DMS153 treated with DMSO at 0.1 percent for 48 hours (cell line): ENCODE data around the gene TMEM39B.
"Not testable (repeated sequence)": the region's sequence is repeated elsewhere in the genome, so short reads cannot be mapped to it uniquely, and the experiment has no call there.

ENCODE experiments used
- DNase-seq: peaks from one replicate; lab custom pipeline; 2025; ENCODE audit not compliant: unreplicated experiment; lab: John Stamatoyannopoulos, UW

The TMEM39B gene

GRCh38 chr1:32111789-32112188 is 39.0 kb downstream of the TMEM39B start:
- no peak for DNase-seq

DNA sequence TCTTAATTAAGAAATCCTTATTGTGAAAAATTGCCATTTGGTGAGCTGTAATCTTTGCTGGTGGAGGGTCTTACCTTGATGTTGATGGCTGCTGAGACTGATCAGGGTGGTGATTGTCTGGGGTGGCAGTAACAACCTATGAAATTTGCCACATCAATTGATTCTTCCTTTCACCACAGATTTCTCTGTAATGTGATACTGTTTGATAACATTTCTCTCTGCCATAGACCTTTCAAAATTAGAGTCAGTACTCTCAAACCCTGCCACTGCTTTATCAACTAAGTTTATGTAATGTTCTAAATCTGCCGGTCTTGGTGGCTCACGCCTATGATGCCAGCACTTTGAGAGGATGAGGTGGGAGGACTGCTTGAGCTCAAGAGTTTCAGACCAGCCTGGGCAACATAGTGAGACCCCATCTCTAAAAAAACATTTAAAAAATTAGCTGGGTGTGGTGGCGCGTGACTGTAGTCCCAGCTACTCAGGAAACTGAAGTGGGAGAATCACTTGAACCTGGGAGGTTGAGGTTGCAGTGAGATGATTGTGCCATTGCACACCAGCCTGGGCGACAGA is 40.2 kb downstream of the TMEM39B start:
- DNase-seq, result no peak

- DNase-seq, result not testable (repeated sequence)
Observed at GRCh38 chr1:32113436-32113835, 40.7 kb downstream of the TMEM39B start.

- no peak for DNase-seq
Observed at GRCh38 chr1:32114420-32114819, 41.7 kb downstream of the TMEM39B start.

DNA sequence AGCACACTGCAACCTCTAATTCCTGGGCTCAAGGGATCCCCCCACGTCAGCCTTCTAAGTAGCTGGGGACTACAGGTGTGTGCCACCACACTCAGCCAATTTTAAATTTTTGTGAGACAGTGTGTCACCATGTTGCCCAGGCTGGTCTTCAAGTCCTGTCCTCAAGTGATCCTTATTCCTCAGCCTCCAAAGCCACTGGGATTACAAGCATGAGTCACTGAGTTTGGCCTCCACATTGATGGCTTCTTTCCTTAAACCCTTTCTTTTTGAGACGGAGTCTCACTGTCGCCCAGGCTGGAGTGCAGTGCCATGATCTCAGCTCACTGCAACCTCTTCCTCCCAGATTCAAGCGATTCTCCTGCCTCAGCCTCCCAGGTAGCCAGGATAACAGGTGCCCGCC is 42.8 kb downstream of the TMEM39B start:
- DNase-seq, result no peak

GRCh38 chr1:32116531-32116930 is 43.8 kb downstream of the TMEM39B start:
- DNase-seq, result no peak

DNA sequence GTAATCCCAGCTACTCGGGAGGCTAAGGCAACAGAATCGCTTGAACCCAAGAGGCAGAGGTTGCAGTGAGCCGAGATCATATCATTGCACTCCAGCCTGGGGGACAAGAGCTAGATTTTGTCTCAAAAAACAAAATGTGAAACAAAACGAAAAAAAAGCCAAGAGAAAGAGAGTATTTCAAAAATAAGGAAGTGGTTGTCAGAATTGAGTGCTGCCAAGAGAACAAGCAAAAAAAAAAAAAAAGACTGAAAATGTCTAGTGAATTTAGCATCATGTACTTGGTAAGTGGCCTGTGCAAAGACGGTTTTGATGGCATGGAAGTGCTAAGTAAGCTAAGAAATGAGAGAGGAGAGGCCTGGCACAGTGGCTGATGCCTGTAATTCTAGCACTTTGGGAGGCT is 49.4 kb downstream of the TMEM39B start:
- no peak for DNase-seq

DNA sequence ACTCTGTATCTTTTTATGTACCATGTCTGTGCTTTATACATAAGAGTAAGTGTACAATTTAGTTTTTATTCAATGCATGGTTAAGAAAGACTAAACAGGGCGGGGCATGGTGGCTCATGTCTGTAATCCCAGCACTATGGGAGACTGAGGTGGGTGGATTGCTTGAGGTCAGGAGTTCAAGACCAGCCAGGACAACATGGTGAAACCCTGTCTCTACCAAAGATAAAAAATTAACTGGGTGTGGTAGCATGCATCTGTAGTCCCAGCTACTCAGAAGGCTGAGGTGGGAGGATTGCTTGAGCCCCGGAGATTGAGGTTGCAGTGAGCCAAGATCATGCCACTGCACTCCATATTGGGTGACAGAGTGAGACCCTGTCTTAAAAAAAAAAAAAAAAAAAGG is 50.6 kb downstream of the TMEM39B start:
- not testable (repeated sequence) for DNase-seq

DNA sequence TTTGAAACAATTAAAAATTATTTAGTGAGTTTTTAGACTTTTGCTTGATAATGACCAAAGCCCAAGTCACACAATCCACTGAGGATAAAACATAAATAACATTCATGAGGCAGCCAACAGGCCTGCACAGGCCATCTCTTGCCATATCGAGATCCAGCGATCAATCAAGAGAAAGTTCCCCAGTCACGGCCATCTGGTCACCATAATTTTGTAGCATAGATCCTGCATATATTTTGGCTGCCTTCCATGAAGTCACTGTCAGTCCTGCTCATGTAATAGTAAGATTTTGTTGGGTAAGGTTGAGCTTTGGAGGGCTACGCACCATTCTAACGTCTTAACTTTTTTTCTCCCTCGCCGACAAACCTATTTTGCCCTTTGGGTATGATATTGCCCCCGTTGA is 52.6 kb downstream of the TMEM39B start:
- DNase-seq, result no peak

GRCh38 chr1:32126770-32127169 is 54.0 kb downstream of the TMEM39B start:
- DNase-seq, result no peak

- no peak for DNase-seq
Observed at GRCh38 chr1:32127409-32128198, 54.9 kb downstream of the TMEM39B start.

DNA sequence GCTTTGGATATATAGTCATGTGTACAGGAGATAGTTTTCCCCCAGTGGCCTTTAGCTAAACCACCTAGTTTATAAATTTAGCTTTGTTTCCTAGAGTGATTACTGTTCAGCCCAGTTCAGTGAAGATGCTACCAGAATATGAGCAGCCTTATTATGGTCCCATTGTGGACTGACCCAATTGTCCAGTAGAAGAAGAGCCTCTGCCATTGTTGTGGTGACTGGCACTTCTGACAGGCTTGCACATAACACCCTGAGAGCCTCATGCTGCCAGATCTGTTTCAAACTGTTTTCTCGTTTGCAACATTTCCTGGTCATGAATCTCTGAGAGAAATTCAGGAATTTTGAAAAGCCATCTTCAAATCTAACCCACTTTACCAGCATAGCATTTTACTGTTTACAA is 55.7 kb downstream of the TMEM39B start:
- DNase-seq, result no peak

DNA sequence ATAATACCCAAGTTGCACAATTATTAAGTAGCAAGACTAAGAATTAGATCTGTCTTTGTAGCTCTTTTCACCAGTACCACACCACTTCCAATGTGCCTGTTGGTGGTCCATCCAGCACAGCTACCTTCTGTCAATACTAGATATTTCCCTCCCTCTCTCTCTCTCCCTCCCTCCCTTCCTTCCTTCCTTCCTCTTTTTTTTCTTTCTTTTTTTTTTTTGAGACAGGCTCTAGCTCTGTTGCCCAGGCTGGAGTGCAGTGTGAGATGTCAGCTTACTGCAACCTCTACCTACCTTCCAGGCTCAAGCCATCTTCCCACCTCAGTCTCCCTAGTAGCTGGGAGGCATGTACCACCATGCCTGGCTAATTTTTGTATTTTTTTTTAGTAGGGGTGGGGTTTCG is 56.2 kb downstream of the TMEM39B start:
- DNase-seq, result no peak

- not testable (repeated sequence) for DNase-seq
Observed at GRCh38 chr1:32133950-32134280, 61.2 kb downstream of the TMEM39B start.

DNA sequence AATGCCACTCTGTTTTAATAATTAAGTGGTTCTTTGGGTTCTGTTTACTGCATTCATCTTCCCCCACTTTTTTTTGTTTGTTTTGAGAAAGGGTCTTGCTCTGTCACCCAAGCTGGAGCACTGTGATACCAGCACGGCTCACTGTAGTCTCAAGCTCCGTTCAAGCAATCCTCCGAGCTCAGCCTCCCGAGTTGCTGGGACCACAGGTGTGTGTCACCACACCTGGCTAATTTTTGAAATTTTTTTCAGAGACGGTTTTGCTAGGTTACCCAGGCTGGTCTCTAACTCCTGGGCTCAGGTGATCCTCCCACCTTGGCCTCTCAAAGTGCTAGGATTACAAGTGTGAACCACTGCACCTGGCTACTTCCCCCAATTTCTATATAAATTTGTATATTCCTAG is 64.4 kb downstream of the TMEM39B start:
- DNase-seq, result no peak

GRCh38 chr1:32138965-32139364 is 66.2 kb downstream of the TMEM39B start:
- no peak for DNase-seq

GRCh38 chr1:32142446-32143301 is 69.9 kb downstream of the TMEM39B start:
- DNase-seq, result no peak

DNA sequence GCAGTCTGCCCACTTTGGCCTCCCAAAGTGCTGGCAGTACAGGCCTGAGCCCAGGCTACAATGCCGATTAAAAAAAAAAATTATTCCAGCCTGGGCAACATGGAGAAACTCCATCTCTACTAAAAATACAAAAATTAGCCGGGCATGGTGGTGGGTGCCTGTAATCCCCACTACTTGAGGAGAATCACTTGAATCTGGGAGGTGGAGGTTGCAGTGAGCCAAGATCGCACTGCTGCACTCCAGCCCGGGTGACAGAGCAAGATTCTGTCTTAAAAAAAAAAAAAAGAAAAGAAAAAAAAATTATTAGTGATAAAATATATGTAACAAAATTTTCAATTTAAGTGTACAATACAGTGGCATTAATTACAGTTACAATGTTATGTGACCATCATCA is 70.6 kb downstream of the TMEM39B start:
- DNase-seq, result not testable (repeated sequence)

DNA sequence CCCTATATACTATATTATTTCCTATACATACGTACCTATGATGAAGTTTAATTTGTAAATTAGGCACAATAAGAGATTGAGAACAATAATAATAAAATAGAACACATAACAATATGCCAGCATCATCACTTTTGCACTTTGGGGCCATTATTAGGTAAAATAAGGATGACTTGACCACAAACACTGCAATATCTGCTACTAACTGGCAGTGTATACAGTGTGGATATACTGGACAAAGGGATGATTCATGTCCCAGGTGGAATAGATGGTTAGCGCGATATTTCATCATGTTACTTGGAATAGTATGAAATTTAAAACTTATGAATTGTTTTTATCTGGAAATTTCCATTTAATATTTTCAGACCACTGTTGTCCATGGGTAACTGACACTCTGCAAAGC is 71.3 kb downstream of the TMEM39B start:
- no peak for DNase-seq

- not testable (repeated sequence) for DNase-seq
Observed at GRCh38 chr1:32147799-32148198, 75.1 kb downstream of the TMEM39B start.

GRCh38 chr1:32150847-32151246 is 78.1 kb downstream of the TMEM39B start:
- no peak for DNase-seq

DNA sequence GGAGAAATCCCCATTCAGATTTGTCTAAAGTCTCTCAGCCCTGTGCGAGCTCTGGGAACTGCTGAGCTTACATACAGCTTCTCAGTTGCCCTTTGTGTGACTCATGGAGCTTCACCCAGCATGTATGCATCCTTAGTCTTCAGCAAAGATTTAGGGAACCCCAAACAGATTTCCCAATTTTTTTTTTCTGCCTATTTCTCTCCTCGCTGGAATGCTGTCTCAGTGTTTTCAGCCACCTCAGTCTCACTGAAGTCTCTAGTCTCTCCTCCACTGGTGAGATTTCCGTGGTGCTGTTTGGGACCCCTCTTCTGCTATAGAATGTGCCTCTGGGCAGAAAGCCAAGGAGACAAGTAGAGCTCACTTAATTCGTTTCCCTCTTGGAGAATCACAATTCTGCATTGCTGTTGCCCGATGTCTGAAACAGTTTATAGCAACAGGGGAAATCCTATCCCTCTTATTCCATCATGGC is 78.6 kb downstream of the TMEM39B start:
- DNase-seq, result no peak
